HEK293 (cell line): ENCODE data around the gene TANGO6.
"Not testable (repeated sequence)": the region's sequence is repeated elsewhere in the genome, so short reads cannot be mapped to it uniquely, and the experiment has no call there.

Experiments
- CTCF ChIA-PET: fragments of 350-600 bp; formaldehyde crosslinking; extraction: SDS; loops from one replicate; lab custom pipeline; 2021; ENCODE audit warnings: antibody characterized with exemption; lab: Yijun Ruan, JAX
- POLR2A ChIA-PET: fragments of 300-600 bp; formaldehyde crosslinking; extraction: SDS; loops from one replicate; lab custom pipeline; 2020; ENCODE audit warnings: antibody characterized with exemption, inconsistent platforms; lab: Yijun Ruan, JAX
- H3K27ac ChIP-seq: fragments of 200-500 bp; sonication (Bioruptor generic); 2 replicates; pipeline ENCODE4 v1.5.1; 2014; ENCODE audit warnings: low read depth, low read length, control low read depth, inconsistent platforms; ENCODE audit errors: extremely low read depth
- H3K36me3 ChIP-seq, 2 experiments: fragments of 200-500 bp in 1 of 2; sonication (Bioruptor generic) in 1 of 2; 1 replicate in 1 of 2; 2 replicates in 1 of 2; pipeline ENCODE4 v1.5.1; 2014 to 2017; ENCODE audit warnings: inconsistent platforms in 2 of 2, low read length in 2 of 2; ENCODE audit not compliant: control insufficient read depth in 2 of 2, insufficient read depth in 1 of 2
- H3K4me1 ChIP-seq: fragments of 200-500 bp; sonication (Bioruptor generic); 2 replicates; pipeline ENCODE4 v1.5.1; 2014; ENCODE audit warnings: mild to moderate bottlenecking, low read length, inconsistent platforms; ENCODE audit not compliant: control insufficient read depth, insufficient read depth
- H3K4me3 ChIP-seq: 2 replicates; pipeline ENCODE4 v1.5.1; 2011; ENCODE audit warnings: low read depth, mild to moderate bottlenecking, control low read depth, low read length, moderate library complexity
- H3K9me3 ChIP-seq: fragments of 200-500 bp; sonication (Bioruptor generic); 2 replicates; pipeline ENCODE4 v1.5.1; 2014; ENCODE audit warnings: low read depth, low read length, inconsistent platforms; ENCODE audit not compliant: control insufficient read depth, insufficient read depth
- CTCF ChIP-seq: fragments of 450-650 bp; formaldehyde crosslinking; IDR thresholded peaks from 2 replicates; pipeline ENCODE4 v1.5.1; 2016; ENCODE audit warnings: missing biosample characterization, missing genetic modification characterization
- HOXC10 ChIP-seq: sonication (generic); formaldehyde crosslinking; IDR thresholded peaks from 2 replicates; pipeline ENCODE4 v1.8.1; 2023; ENCODE audit warnings: mild to moderate bottlenecking, missing genetic modification reagents
- INSM2 ChIP-seq: fragments of 450-650 bp; formaldehyde crosslinking; IDR thresholded peaks from 2 replicates; pipeline ENCODE4 v1.5.1; 2016; ENCODE audit warnings: missing biosample characterization, missing genetic modification characterization
- SCRT1 ChIP-seq: fragments of 450-650 bp; formaldehyde crosslinking; IDR thresholded peaks from 2 replicates; pipeline ENCODE4 v1.5.1; 2016; ENCODE audit warnings: missing biosample characterization, missing genetic modification characterization, borderline replicate concordance
- ZBTB20 ChIP-seq: fragments of 450-650 bp; formaldehyde crosslinking; IDR thresholded peaks from 2 replicates; pipeline ENCODE4 v1.5.1; 2016; ENCODE audit warnings: missing biosample characterization, missing genetic modification characterization
- ZNF121 ChIP-seq: fragments of 450-650 bp; formaldehyde crosslinking; IDR thresholded peaks from 2 replicates; pipeline ENCODE4 v1.5.1; 2016; ENCODE audit warnings: missing biosample characterization, missing genetic modification characterization
- ZNF26 ChIP-seq: fragments of 450-650 bp; formaldehyde crosslinking; IDR thresholded peaks from 2 replicates; pipeline ENCODE4 v1.5.1; 2016; ENCODE audit warnings: missing biosample characterization, missing genetic modification characterization
- ZNF391 ChIP-seq: fragments of 450-650 bp; formaldehyde crosslinking; IDR thresholded peaks from 2 replicates; pipeline ENCODE4 v1.5.1; 2016; ENCODE audit warnings: low read depth, missing biosample characterization, missing genetic modification characterization, borderline replicate concordance
- ZNF394 ChIP-seq: fragments of 450-650 bp; formaldehyde crosslinking; IDR thresholded peaks from 2 replicates; pipeline ENCODE4 v1.5.1; 2016; ENCODE audit warnings: missing biosample characterization, missing genetic modification characterization, mild to moderate bottlenecking, moderate library complexity, borderline replicate concordance
- ZNF473 ChIP-seq: fragments of 450-650 bp; formaldehyde crosslinking; IDR thresholded peaks from 2 replicates; pipeline ENCODE4 v1.5.1; 2017; ENCODE audit warnings: missing biosample characterization, missing genetic modification characterization
- ZNF501 ChIP-seq: fragments of 450-650 bp; formaldehyde crosslinking; IDR thresholded peaks from 2 replicates; pipeline ENCODE4 v1.5.1; 2016; ENCODE audit warnings: missing biosample characterization, missing genetic modification characterization
- ZNF555 ChIP-seq: fragments of 450-650 bp; formaldehyde crosslinking; conservative IDR thresholded peaks from 2 replicates; pipeline ENCODE4 v1.5.1; 2017; ENCODE audit warnings: missing biosample characterization, mild to moderate bottlenecking, missing genetic modification characterization, inconsistent platforms
- ZNF76 ChIP-seq: fragments of 450-650 bp; formaldehyde crosslinking; IDR thresholded peaks from 2 replicates; pipeline ENCODE4; 2016; ENCODE audit warnings: low read depth, missing biosample characterization, missing genetic modification characterization, borderline replicate concordance
- ZSCAN18 ChIP-seq: fragments of 450-650 bp; formaldehyde crosslinking; IDR thresholded peaks from 2 replicates; pipeline ENCODE4 v1.5.1; 2016; ENCODE audit warnings: missing biosample characterization, missing genetic modification characterization

Gene TANGO6

GRCh38 chr16:69049603-69050375 is 206.5 kb downstream of the TANGO6 start:
- TF ChIP-seq ZNF473 (no peak), ZNF121 (tag by site-specific recombination) (peak; percentile 47; the same call in 1 of the 2 replicates)
- Histone ChIP-seq H3K4me3 (no peak overlapping the region), H3K27ac (no peak overlapping the region), H3K9me3 (no peaks in the 10 kb centered on the region), H3K36me3 (no peaks in the 10 kb centered on the region), H3K4me1 (no peaks in the 10 kb centered on the region)
- ChIA-PET CTCF (interaction anchor here (0.9 kb wide), 1 partner anchor 63 kb away, joined by 3 read pairs; no protein-coding TSS in a partner anchor), POLR2A (no interaction called here)

GRCh38 chr16:69051517-69051830 is 208.1 kb downstream of the TANGO6 start:
- H3K4me1 ChIP-seq, H3K27ac ChIP-seq, H3K4me3 ChIP-seq, H3K9me3 ChIP-seq, CTCF ChIA-PET, H3K36me3 ChIP-seq: not testable (repeated sequence)
- 0 out of 2 replicates have a peak, but pooled peaks have one; percentile 7 for TF ChIP-seq CTCF
- POLR2A ChIA-PET, result interaction anchor here (0.6 kb wide), 1 partner anchor 688 kb away, joined by 3 read pairs; no protein-coding TSS in a partner anchor

- Histone ChIP-seq H3K9me3 (no peaks in the 10 kb centered on the region), H3K27ac (no peak overlapping the region), H3K4me1 (no peaks in the 10 kb centered on the region), H3K36me3 (no peaks in the 10 kb centered on the region), H3K4me3 (no peak overlapping the region)
- ChIA-PET POLR2A (no interaction called here), CTCF (no interaction called here)
- TF ChIP-seq ZNF555 (tag by site-specific recombination) (no peak), ZNF76 (tag by site-specific recombination) (no peak), ZNF391 (tag by site-specific recombination) (no peak), HOXC10 (CRISPR knock-in tag) (no peak), INSM2 (tag by site-specific recombination) (no peak), ZBTB20 (tag by site-specific recombination) (no peak), ZNF501 (no peak), ZSCAN18 (no peak), SCRT1 (tag by site-specific recombination) (no peak), ZNF394 (tag by site-specific recombination) (no peak), ZNF26 (tag by site-specific recombination) (no peak)
These were observed 211.7 kb downstream of the TANGO6 start for GRCh38 chr16:69055008-69055407.
